Activated naive CD8-positive, alpha-beta T cell (primary cell): ENCODE results near the gene PCNT.
"Not testable (repeated sequence)": the region's sequence is repeated elsewhere in the genome, so short reads cannot be mapped to it uniquely, and the experiment has no call there.

ENCODE experiments used
- H3K27ac Mint-ChIP-seq: one replicate; pipeline ENCODE4 v1.8.0; 2021; ENCODE audit warnings: mixed read lengths
- H3K27me3 Mint-ChIP-seq: one replicate; pipeline ENCODE4 v1.8.0; 2021; ENCODE audit warnings: mixed read lengths
- H3K36me3 Mint-ChIP-seq: one replicate; pipeline ENCODE4 v1.8.0; 2021; ENCODE audit warnings: mixed read lengths
- H3K4me1 Mint-ChIP-seq: one replicate; pipeline ENCODE4 v1.8.0; 2021; ENCODE audit warnings: low read depth, mixed read lengths
- H3K4me3 Mint-ChIP-seq: one replicate; pipeline ENCODE4 v1.8.0; 2021; ENCODE audit warnings: mild to moderate bottlenecking, mixed read lengths
- H3K9me3 Mint-ChIP-seq: one replicate; pipeline ENCODE4 v1.8.0; 2021; ENCODE audit warnings: low read depth, mixed read lengths

Gene PCNT

GRCh38 chr21:46434322-46434958, 110.5 kb downstream of the PCNT start:
- peak overlapping the region; percentile 3 for H3K4me3 Mint-ChIP-seq
- H3K36me3 Mint-ChIP-seq = peaks cover 11% of the 10 kb centered on the region
- no peaks in the 10 kb centered on the region for H3K9me3 Mint-ChIP-seq
- H3K27ac Mint-ChIP-seq = peak overlapping the region; percentile 77
- H3K27me3 Mint-ChIP-seq = no peaks in the 10 kb centered on the region
- H3K4me1 Mint-ChIP-seq = peaks cover 36% of the 10 kb centered on the region

GRCh38 chr21:46435786-46436227, 111.9 kb downstream of the PCNT start:
- Mint-ChIP-seq H3K27ac (peak overlapping the region; percentile 50), H3K4me3 (no peak overlapping the region), H3K27me3 (no peaks in the 10 kb centered on the region), H3K9me3 (no peaks in the 10 kb centered on the region), H3K36me3 (peaks cover 9% of the 10 kb centered on the region), H3K4me1 (peaks cover 34% of the 10 kb centered on the region)

- Mint-ChIP-seq H3K4me1 (peaks cover 29% of the 10 kb centered on the region), H3K27ac (no peak overlapping the region), H3K36me3 (peaks cover 9% of the 10 kb centered on the region), H3K9me3 (no peaks in the 10 kb centered on the region), H3K27me3 (no peaks in the 10 kb centered on the region), H3K4me3 (no peak overlapping the region)
Observed at GRCh38 chr21:46436621-46437020, 112.7 kb downstream of the PCNT start.

- no peaks in the 10 kb centered on the region for H3K9me3 Mint-ChIP-seq
- peak overlapping the region; percentile 88 for H3K27ac Mint-ChIP-seq
- H3K36me3 Mint-ChIP-seq = peaks cover 6% of the 10 kb centered on the region
- peak overlapping the region; percentile 71 for H3K4me3 Mint-ChIP-seq
- H3K27me3 Mint-ChIP-seq = no peaks in the 10 kb centered on the region
- H3K4me1 Mint-ChIP-seq = peaks cover 25% of the 10 kb centered on the region
Observed at GRCh38 chr21:46437096-46437498, 113.1 kb downstream of the PCNT start.

GRCh38 chr21:46437511-46437910, 113.6 kb downstream of the PCNT start:
- Mint-ChIP-seq H3K4me3 (peak overlapping the region; percentile 71), H3K27ac (peak overlapping the region; percentile 88)

GRCh38 chr21:46438241-46438640, 114.3 kb downstream of the PCNT start:
- peak overlapping the region; percentile 88 for H3K27ac Mint-ChIP-seq
- no peaks in the 10 kb centered on the region for H3K27me3 Mint-ChIP-seq
- no peaks in the 10 kb centered on the region for H3K9me3 Mint-ChIP-seq
- H3K4me1 Mint-ChIP-seq = peaks cover 24% of the 10 kb centered on the region
- no peak overlapping the region for H3K4me3 Mint-ChIP-seq
- peaks cover 3% of the 10 kb centered on the region for H3K36me3 Mint-ChIP-seq

More at GRCh38 chr21:46437511-46437910, 113.6 kb downstream of the PCNT start:
- Mint-ChIP-seq H3K36me3 (peaks cover 3% of the 10 kb centered on the region), H3K9me3 (no peaks in the 10 kb centered on the region), H3K4me1 (peaks cover 22% of the 10 kb centered on the region), H3K27me3 (no peaks in the 10 kb centered on the region)

- H3K9me3 Mint-ChIP-seq = no peaks in the 10 kb centered on the region
- peaks cover 28% of the 10 kb centered on the region for H3K4me1 Mint-ChIP-seq
- H3K27me3 Mint-ChIP-seq = no peaks in the 10 kb centered on the region
- peaks cover 3% of the 10 kb centered on the region for H3K36me3 Mint-ChIP-seq
- no peak overlapping the region for H3K27ac Mint-ChIP-seq
- H3K4me3 Mint-ChIP-seq = no peak overlapping the region
Observed at GRCh38 chr21:46439906-46440305, 116.0 kb downstream of the PCNT start.

GRCh38 chr21:46441331-46441730, 117.4 kb downstream of the PCNT start:
- no peaks in the 10 kb centered on the region for H3K9me3 Mint-ChIP-seq
- peak overlapping the region; percentile 41 for H3K27ac Mint-ChIP-seq
- no peak overlapping the region for H3K4me3 Mint-ChIP-seq
- no peaks in the 10 kb centered on the region for H3K27me3 Mint-ChIP-seq
- H3K4me1 Mint-ChIP-seq = peaks cover 25% of the 10 kb centered on the region
- H3K36me3 Mint-ChIP-seq = peaks cover 3% of the 10 kb centered on the region

GRCh38 chr21:46441961-46442498, 118.1 kb downstream of the PCNT start:
- Mint-ChIP-seq H3K9me3 (no peaks in the 10 kb centered on the region), H3K27ac (no peak overlapping the region), H3K4me1 (peaks cover 20% of the 10 kb centered on the region), H3K4me3 (no peak overlapping the region), H3K27me3 (no peaks in the 10 kb centered on the region), H3K36me3 (peaks cover 3% of the 10 kb centered on the region)

- Mint-ChIP-seq H3K27me3 (no peaks in the 10 kb centered on the region), H3K9me3 (no peaks in the 10 kb centered on the region), H3K4me3 (no peak overlapping the region), H3K4me1 (peaks cover 15% of the 10 kb centered on the region), H3K27ac (peak overlapping the region; percentile 68), H3K36me3 (peaks cover 6% of the 10 kb centered on the region)
Observed at GRCh38 chr21:46442938-46443337, 119.0 kb downstream of the PCNT start.

GRCh38 chr21:46443910-46444309, 120.0 kb downstream of the PCNT start:
- no peak overlapping the region for H3K4me3 Mint-ChIP-seq
- peaks cover 6% of the 10 kb centered on the region for H3K9me3 Mint-ChIP-seq
- peaks cover 12% of the 10 kb centered on the region for H3K36me3 Mint-ChIP-seq
- peaks cover 10% of the 10 kb centered on the region for H3K4me1 Mint-ChIP-seq
- peak overlapping the region; percentile 66 for H3K27ac Mint-ChIP-seq
- no peaks in the 10 kb centered on the region for H3K27me3 Mint-ChIP-seq

GRCh38 chr21:46448108-46448507, 124.2 kb downstream of the PCNT start:
- H3K4me1 Mint-ChIP-seq = peaks cover 13% of the 10 kb centered on the region
- no peaks in the 10 kb centered on the region for H3K27me3 Mint-ChIP-seq
- H3K9me3 Mint-ChIP-seq = peaks cover 6% of the 10 kb centered on the region
- H3K27ac Mint-ChIP-seq = no peak overlapping the region
- H3K36me3 Mint-ChIP-seq = peaks cover 13% of the 10 kb centered on the region
- no peak overlapping the region for H3K4me3 Mint-ChIP-seq

- H3K4me3 Mint-ChIP-seq, H3K27me3 Mint-ChIP-seq, H3K27ac Mint-ChIP-seq, H3K9me3 Mint-ChIP-seq: not testable (repeated sequence)
- Mint-ChIP-seq H3K4me1 (peaks cover 16% of the 10 kb centered on the region), H3K36me3 (peaks cover 15% of the 10 kb centered on the region)
Observed at GRCh38 chr21:46448855-46449254, 124.9 kb downstream of the PCNT start.

GRCh38 chr21:46452710-46453109, 128.8 kb downstream of the PCNT start:
- H3K36me3 Mint-ChIP-seq = peaks cover 15% of the 10 kb centered on the region
- H3K9me3 Mint-ChIP-seq = peaks cover 6% of the 10 kb centered on the region
- no peak overlapping the region for H3K27ac Mint-ChIP-seq
- H3K4me1 Mint-ChIP-seq = peaks cover 35% of the 10 kb centered on the region
- H3K4me3 Mint-ChIP-seq = no peak overlapping the region
- H3K27me3 Mint-ChIP-seq = no peaks in the 10 kb centered on the region

GRCh38 chr21:46454142-46454541, 130.2 kb downstream of the PCNT start:
- Mint-ChIP-seq H3K36me3 (peaks cover 9% of the 10 kb centered on the region), H3K9me3 (no peaks in the 10 kb centered on the region), H3K27me3 (no peaks in the 10 kb centered on the region), H3K4me3 (no peak overlapping the region), H3K27ac (no peak overlapping the region), H3K4me1 (peaks cover 37% of the 10 kb centered on the region)
